Measurements from ENCODE around the gene FOXL3. TPM values are rescaled to one million over a fixed set of nuclear protein-coding genes. Genes with fewer than 3 reads are reported as not detected.
"Not testable (repeated sequence)": the region's sequence is repeated elsewhere in the genome, so short reads cannot be mapped to it uniquely, and the experiment has no call there.

Gene FOXL3
- total RNA-seq, 1 experiment from 2014 or later: not detected

- Histone ChIP-seq H2AFZ (no peak overlapping the region), H3K27me3 (ENCODE audit: insufficient read depth, low read depth) (peaks cover 47% of the 10 kb centered on the region), H3K9me3 (ENCODE audit: insufficient read depth, low read depth) (0 out of 2 replicates have a peak, but pooled peaks cover 6% of the 10 kb centered on the region), H3K4me3 (peak overlapping the region; percentile 58; the same call in 1 of the 2 replicates), H3F3A (ENCODE audit: insufficient read depth, low read depth) (peaks cover 16% of the 10 kb centered on the region), H4K20me1 (ENCODE audit: insufficient read depth) (no peaks in the 10 kb centered on the region), H3K79me2 (ENCODE audit: low read depth) (no peaks in the 10 kb centered on the region), H3K36me3 (ENCODE audit: low read depth) (no peaks in the 10 kb centered on the region), H3K4me1 (replicated peaks; ENCODE audit: insufficient read depth) (peaks cover 9% of the 10 kb centered on the region; the same call in 1 of the 2 replicates), H3K9me2 (ENCODE audit: insufficient read depth) (no peaks in the 10 kb centered on the region), H3K4me2 (peak overlapping the region; percentile 92), H3K27ac (no peak overlapping the region)
- ChIA-PET POLR2A (ENCODE audit: unreplicated experiment) (interaction anchor here (0.8 kb wide), 1 partner anchor 15 kb away, joined by 11 read pairs; no protein-coding TSS in a partner anchor), CTCF (interaction anchor here (0.5 to 1.0 kb wide), 5 partner anchors 13 to 399 kb away, joined by 3 to 7 read pairs (median 4); no protein-coding TSS in a partner anchor)
- intact Hi-C loops (cut with micrococcal nuclease; ENCODE audit: unreplicated experiment): loop anchor here (1.0 to 2.0 kb wide), 3 partner anchors 185 to 399 kb away; partner anchors contain the start of gene PDGFA
- no peak for TF ChIP-seq EZH2 (IDR thresholded peaks at IDR 0.05; ENCODE audit: low read depth)
- no peak for TF ChIP-seq CTCF (conservative IDR thresholded peaks at IDR 0.05)
- BruUV-seq (replicated peaks): no TSS peak
- DNase-seq: peak; percentile 49 to 80
Measured at GRCh38 chr7:333393-333764, 43.4 kb downstream of the FOXL3 start.

GRCh38 chr7:334618-335357, 44.8 kb downstream of the FOXL3 start:
- TF ChIP-seq EZH2 (IDR thresholded peaks at IDR 0.05; ENCODE audit: low read depth): no peak
- TF ChIP-seq CTCF (conservative IDR thresholded peaks at IDR 0.05): no peak
- H3K4me1 ChIP-seq (replicated peaks; ENCODE audit: insufficient read depth): peaks cover 9% of the 10 kb centered on the region; the same call in 1 of the 2 replicates
- BruUV-seq (replicated peaks): no TSS peak
- DNase-seq: no peak
- no peak overlapping the region for H3K4me2 ChIP-seq
- no peaks in the 10 kb centered on the region for H3K79me2 ChIP-seq (ENCODE audit: low read depth)
- no peak overlapping the region for H3K27ac ChIP-seq
- intact Hi-C loops (cut with micrococcal nuclease; ENCODE audit: unreplicated experiment): no loop called here
- CTCF ChIA-PET: interaction anchor here (0.5 kb wide), 1 partner anchor 358 kb away, joined by 5 read pairs; no protein-coding TSS in a partner anchor
- H2AFZ ChIP-seq: no peak overlapping the region
- H3K9me2 ChIP-seq (ENCODE audit: insufficient read depth): no peaks in the 10 kb centered on the region
- H3K27me3 ChIP-seq (ENCODE audit: insufficient read depth, low read depth): peaks cover 47% of the 10 kb centered on the region
- H3K4me3 ChIP-seq: no peak overlapping the region
- peaks cover 8% of the 10 kb centered on the region; the same call in 1 of the 2 replicates for H4K20me1 ChIP-seq (ENCODE audit: insufficient read depth)
- POLR2A ChIA-PET (ENCODE audit: unreplicated experiment): no interaction called here
- H3F3A ChIP-seq (ENCODE audit: insufficient read depth, low read depth): peaks cover 16% of the 10 kb centered on the region
- H3K9me3 ChIP-seq (ENCODE audit: insufficient read depth, low read depth): 0 out of 2 replicates have a peak, but pooled peaks cover 6% of the 10 kb centered on the region
- no peaks in the 10 kb centered on the region for H3K36me3 ChIP-seq (ENCODE audit: low read depth)

GRCh38 chr7:335358-336148, 45.6 kb downstream of the FOXL3 start:
- H3K4me3 ChIP-seq: no peak overlapping the region
- TF ChIP-seq EZH2 (IDR thresholded peaks at IDR 0.05; ENCODE audit: low read depth): no peak
- no peak for TF ChIP-seq CTCF (conservative IDR thresholded peaks at IDR 0.05)
- 0 out of 2 replicates have a peak, but pooled peaks cover 6% of the 10 kb centered on the region for H3K9me3 ChIP-seq (ENCODE audit: insufficient read depth, low read depth)
- peaks cover 8% of the 10 kb centered on the region; the same call in 1 of the 2 replicates for H4K20me1 ChIP-seq (ENCODE audit: insufficient read depth)
- no peak for DNase-seq
- H3K9me2 ChIP-seq (ENCODE audit: insufficient read depth): no peaks in the 10 kb centered on the region
- POLR2A ChIA-PET (ENCODE audit: unreplicated experiment): no interaction called here
- BruUV-seq (replicated peaks): no TSS peak
- peaks cover 9% of the 10 kb centered on the region; the same call in 1 of the 2 replicates for H3K4me1 ChIP-seq (replicated peaks; ENCODE audit: insufficient read depth)
- H2AFZ ChIP-seq: no peak overlapping the region
- H3F3A ChIP-seq (ENCODE audit: insufficient read depth, low read depth): peaks cover 16% of the 10 kb centered on the region
- CTCF ChIA-PET: interaction anchor here (0.5 kb wide), 1 partner anchor 357 kb away, joined by 5 read pairs; no protein-coding TSS in a partner anchor
- intact Hi-C loops (cut with micrococcal nuclease; ENCODE audit: unreplicated experiment): no loop called here
- H3K27me3 ChIP-seq (ENCODE audit: insufficient read depth, low read depth): peaks cover 51% of the 10 kb centered on the region
- no peak overlapping the region for H3K4me2 ChIP-seq
- no peaks in the 10 kb centered on the region for H3K79me2 ChIP-seq (ENCODE audit: low read depth)
- H3K36me3 ChIP-seq (ENCODE audit: low read depth): no peaks in the 10 kb centered on the region
- H3K27ac ChIP-seq: no peak overlapping the region

- DNase-seq; POLR2A ChIA-PET (ENCODE audit: unreplicated experiment): not testable (repeated sequence)
Measured at GRCh38 chr7:336149-336533, 46.2 kb downstream of the FOXL3 start.

More at GRCh38 chr7:336149-336533, 46.2 kb downstream of the FOXL3 start:
- H3K4me3 ChIP-seq; H3K9me3 ChIP-seq (ENCODE audit: insufficient read depth, low read depth); H3K79me2 ChIP-seq (ENCODE audit: low read depth); intact Hi-C loops (cut with micrococcal nuclease; ENCODE audit: unreplicated experiment); H3K4me2 ChIP-seq; H3K36me3 ChIP-seq (ENCODE audit: low read depth); BruUV-seq (replicated peaks); H2AFZ ChIP-seq; H3K4me1 ChIP-seq (replicated peaks; ENCODE audit: insufficient read depth); CTCF ChIA-PET; H3K27ac ChIP-seq; H4K20me1 ChIP-seq (ENCODE audit: insufficient read depth); H3K9me2 ChIP-seq (ENCODE audit: insufficient read depth): not testable (repeated sequence)
- Histone ChIP-seq H3F3A (ENCODE audit: insufficient read depth, low read depth) (peaks cover 16% of the 10 kb centered on the region), H3K27me3 (ENCODE audit: insufficient read depth, low read depth) (peaks cover 51% of the 10 kb centered on the region)

Data from PC-9 (cell line).